GM15510 (cell line): ENCODE data around the gene MICAL2.

ENCODE experiments used
- POLR2A ChIP-seq: IDR thresholded peaks from 3 replicates; pipeline ENCODE4 v1.6.1; 2011; ENCODE audit warnings: borderline replicate concordance; ENCODE audit not compliant: insufficient read length; ENCODE audit errors: extremely low read depth

MICAL2 gene

DNA sequence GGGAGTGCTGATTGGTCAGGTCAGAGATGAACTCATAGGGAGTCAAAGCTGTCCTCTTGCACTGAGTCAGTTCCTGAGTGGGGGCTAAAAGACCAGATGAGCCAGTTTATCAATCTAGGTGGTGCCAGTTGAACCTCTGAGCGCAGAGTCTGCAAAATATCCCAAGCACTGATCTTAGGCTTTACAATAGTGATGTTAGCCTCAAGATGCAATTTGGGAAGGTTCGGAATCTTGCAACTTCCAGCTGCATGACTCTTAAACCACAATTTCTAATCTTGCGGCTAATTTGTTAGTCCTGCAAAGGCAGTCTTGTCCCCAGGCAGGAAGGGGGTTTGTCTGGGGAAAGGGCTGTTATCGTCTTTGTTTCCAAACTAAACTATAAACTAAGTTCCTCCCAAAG lies 174.7 kb downstream of the MICAL2 start:
- no peak for TF ChIP-seq POLR2A

DNA sequence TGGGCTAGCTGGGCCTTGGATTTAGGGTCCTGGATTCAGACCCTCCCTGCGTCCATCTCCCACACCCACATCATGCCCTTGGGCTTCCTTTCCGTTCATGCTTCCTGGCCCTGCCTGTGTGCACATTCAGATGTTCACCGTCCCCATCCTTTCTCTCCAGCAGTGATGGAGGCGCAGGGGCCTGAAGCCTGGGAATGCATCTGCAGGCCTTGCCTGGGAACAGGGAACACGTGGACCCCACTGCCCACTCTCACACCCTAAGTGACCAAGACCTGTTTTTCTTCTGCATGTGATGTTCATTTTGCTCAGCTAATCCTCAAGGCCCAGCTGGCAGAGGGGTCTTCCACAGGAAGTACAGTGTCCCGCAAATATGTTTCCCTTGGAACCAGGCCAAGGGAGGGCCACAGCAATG lies 175.4 kb downstream of the MICAL2 start:
- no peak for TF ChIP-seq POLR2A

DNA sequence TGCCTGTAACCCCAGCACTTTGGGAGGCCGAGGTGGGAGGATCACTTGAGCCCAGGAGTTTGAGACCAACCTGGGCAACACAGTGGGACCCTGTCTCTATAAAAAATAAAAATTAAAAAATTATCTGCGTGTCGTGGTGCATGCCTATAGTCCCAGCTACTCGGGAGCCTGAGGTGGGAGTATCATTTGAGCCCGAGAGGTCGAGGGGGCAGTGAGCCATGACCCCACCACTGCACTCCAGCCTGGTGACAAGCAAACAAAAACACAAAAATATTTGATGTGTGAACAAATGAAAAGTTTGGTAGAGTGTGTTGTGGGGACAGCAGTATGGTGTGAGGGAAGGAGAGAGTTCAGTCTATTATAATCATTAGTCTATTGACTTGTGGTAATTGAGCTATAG lies 176.2 kb downstream of the MICAL2 start:
- no peak for TF ChIP-seq POLR2A

DNA sequence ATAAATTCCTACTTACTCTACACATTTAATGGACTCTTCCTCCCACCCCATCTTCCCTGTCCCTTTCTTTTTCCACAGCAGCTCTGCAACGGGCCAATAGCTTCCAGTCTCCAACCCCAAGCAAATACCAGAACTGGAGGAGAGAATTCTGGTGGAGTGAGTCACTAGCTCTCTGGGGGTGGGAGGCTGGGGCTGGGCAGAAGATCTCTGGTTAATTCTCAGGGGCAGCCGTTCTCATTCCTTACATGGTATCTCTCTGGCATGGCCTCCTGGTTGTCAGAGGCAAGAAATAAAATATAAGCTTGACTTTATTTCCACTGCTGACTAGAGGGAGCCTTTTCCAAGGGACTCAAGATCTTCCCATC lies 176.6 kb downstream of the MICAL2 start:
- TF ChIP-seq POLR2A = no peak

DNA sequence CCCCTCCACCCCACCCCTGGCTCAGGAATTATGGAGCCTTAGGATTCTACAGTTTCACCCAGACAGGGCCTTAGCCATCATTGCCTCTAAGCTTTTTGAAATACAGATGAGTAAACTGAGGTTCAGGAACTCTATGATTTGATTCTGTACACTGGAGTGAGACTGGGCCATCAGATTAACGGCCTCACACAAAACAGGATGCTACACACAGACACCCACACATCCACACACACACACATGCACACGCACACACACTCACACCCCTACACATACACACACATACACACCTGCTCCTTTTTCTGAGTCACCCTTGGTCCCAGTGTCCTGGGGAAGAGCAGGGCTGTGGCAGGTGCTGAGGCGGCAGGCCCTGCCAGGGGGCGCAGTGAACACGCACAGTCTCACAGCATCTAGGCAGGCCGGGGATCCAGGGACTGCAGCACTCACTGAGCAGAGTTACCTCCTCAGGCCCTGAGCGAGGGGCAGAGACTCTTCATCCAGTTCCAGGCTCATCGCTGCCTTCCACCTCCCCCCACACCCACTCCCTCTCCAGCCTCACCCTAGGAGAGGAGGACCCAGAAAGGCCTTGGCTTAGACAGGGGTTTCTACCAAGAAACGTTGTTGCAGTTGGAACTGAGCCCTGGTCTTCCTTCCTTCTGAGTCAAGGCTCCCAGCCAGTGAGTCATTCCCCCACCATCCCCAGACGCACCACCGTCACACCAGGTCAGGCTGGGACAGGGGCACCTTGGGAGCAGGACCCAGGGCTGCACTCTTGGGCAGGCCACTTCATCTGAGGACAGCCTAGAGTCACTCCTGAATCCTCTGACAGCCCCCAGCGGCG lies 177.2 kb downstream of the MICAL2 start:
- TF ChIP-seq POLR2A = no peak

DNA sequence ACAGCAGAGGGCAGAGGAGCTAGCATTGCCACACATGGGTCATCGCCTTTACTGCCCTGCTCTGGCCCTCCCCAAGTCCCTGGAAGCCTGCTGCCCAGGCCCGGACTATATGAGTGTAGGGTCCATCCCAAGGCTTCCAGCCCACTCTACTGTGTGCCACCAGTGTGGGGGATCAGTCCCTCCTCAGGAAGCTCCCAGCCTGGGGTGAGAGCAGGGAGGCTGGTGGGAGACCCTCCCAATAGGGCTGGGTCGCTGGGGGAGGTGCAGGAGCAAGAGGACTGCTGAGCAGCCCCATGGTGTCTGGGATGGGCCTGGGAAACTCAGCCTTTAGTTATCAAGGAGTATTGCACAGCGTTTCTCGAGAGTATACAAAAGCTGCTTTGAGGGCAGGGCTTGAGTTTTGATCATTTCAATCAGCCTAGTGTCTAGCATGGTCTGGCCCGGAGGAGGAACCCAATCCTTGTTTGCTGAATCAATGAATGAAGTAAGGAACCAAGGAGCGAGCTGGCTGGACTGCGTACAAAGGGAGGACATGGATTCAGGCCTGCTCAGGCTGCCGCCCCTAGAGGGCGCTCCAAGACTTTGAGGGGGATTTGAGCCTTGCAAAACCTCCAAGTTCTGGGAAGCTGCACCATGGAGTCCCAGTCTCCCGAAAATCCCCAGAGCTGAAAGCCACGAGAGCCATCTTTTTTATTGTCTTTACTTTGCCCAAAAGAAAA lies 178.0 kb downstream of the MICAL2 start:
- no peak for TF ChIP-seq POLR2A

DNA sequence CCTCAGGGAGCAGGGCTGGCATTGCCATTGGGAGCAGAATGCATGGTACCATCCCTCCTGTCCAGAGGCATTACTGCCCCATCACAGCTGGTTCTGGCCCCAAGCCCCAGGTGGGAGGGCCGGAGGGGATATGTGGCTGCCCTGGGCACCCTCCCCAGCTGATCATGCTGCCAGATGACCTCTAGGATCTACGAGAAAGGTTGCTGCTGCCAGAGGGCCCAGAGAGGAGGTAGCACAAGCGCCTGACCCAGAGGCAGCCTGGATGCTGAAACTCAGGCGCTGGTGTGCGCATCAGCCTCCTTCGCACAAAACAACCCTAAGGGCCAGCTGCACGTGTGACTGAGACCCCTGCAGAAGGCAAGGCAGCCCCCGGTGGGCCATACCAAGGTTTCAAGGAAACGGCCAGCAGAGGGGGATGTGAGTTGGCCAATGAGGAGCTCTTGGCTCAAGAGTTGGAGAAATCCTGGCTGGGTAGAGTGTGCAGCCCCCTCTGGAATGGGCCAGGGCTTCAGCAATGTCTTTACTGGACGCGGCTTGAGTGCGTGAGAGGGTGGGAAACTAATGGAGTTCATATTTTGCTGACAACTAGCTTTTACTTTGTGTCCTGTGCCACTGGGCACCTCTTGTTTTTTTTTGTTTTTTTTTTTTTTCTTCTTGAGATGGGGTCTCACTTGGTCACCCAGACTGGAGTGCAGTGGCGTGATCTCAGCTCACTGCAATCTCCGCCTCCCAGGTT lies 178.7 kb downstream of the MICAL2 start:
- TF ChIP-seq POLR2A = no peak

DNA sequence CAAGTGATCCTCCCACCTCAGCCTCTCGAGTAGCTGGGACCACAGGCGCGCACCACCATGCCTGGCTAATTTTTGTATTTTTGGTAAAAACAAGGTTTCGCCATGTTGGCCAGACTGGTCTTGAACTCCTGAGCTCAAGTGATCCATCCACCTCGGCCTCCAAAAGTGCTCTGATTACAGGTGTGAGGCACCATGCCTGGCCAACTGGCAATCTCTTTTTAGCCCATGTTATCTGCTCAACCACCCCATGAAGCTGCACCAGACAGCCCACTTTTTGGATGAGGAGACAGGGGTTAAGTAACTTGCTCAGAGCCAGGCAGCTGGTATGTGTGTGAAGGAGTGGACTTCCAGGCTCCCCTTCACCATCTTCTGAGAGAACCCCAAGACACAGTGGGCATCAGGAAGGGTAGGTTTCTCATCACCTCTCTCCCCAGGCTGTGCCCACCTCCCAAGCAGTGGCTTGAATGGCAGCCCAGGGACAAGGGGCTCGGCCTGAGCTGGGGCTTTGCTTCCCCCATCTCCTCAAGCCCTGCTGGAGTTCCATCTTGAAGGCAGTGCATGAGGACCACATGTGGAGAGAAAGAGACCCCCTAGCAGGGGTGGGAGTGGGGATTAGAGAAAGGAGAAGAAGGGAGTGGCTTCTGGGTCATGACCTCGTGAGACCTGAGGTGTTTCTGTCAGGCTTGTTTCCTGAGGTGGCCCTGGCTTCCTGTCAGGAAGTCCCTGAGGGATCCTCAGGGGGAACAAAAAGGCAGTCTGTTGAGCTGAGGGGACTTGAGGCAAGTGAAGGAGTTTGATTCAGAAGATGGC lies 179.5 kb downstream of the MICAL2 start:
- no peak for TF ChIP-seq POLR2A

DNA sequence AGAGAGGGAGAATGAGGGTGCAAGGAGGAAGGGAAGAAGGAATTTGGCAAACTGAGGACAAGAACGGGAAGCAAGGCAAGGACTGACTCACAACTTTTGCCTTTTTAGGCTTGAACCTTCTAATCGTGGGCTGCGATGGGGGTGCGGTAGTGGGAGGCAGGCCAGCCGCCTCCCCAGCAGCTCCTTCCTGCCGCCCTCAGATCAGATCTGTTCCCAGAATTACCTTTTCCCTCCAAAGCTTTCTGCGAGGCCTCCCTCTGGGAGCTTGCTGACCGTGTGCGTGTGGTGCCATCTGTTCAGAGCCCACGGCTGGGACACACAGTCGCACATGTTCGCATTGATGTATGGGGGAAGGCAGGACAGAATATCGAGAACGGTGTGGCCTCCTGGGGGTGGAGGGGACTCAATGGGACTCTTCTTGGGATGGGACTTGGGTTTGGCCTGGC lies 180.1 kb downstream of the MICAL2 start:
- TF ChIP-seq POLR2A = no peak

DNA sequence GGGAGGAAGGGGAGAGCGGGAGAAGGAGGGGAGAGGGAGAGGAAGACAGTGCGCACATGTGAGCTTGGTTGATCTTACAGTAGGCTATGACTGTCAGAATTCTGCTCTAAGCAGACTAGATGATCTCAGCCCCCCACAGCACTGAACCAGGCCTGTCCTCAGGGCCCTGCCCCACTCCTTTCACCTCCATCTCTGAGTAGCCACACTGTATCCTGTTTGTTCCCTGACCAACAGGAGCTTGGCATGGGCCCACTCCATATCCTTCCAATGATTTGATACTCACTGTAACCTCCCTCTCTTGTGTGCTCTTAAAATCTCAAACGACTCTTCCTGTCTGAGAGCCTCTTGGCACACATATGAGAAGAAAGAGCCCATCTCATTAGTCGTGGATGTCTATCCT lies 180.9 kb downstream of the MICAL2 start:
- TF ChIP-seq POLR2A = no peak

DNA sequence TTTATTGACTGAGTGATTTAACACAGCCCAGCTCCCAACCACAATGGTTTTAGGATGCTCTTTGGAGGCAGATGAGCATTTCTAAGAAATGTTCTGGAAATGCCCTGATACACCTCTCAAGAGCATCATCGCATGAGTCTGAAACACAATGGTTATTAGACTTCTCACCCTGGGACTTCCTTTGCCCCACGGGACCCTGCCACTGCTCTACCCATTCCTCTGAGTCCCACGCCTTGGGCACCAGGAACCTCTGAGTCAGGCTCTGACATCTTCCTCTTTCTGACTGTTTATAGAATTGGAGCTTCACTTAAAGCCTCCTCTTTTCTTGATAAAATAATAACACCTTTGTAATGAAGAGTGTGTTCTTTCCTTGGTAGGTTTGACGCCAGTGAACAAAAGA lies 181.4 kb downstream of the MICAL2 start:
- no peak for TF ChIP-seq POLR2A

DNA sequence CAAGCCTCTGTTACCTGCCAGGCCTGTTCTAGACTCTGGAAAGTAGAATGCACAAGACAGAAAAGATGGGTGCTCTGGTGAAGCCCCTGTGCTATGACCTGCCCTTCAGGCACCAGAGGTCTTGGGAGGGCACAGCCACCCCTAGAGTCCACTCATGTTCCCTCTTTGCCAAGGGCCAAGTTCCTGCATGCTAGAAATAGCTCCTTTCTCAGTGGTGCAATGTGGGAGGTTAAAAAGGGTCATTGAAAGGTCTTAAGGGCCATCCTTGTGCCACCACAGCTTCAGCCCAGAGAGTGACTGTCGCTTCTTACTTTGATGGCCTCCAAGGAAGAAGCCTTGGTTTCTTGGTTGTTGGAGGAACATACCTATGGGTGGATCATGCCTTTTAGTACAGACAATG lies 182.4 kb downstream of the MICAL2 start:
- no peak for TF ChIP-seq POLR2A

DNA sequence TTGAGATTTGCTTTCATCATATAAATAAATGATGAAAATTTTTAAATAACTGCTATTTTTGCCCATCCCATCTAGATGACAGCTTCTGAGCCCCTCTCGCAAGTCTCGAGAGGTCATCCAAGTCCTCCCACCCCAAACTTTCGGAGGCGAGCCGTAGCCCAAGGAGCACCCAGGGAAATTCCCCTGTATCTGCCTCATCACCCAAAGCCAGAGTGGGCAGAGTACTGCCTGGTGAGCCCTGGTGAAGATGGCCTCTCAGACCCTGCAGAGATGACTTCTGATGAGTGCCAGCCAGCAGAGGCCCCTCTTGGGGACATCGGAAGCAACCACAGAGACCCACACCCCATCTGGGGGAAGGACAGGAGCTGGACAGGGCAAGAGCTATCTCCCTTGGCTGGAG lies 183.1 kb downstream of the MICAL2 start:
- no peak for TF ChIP-seq POLR2A

DNA sequence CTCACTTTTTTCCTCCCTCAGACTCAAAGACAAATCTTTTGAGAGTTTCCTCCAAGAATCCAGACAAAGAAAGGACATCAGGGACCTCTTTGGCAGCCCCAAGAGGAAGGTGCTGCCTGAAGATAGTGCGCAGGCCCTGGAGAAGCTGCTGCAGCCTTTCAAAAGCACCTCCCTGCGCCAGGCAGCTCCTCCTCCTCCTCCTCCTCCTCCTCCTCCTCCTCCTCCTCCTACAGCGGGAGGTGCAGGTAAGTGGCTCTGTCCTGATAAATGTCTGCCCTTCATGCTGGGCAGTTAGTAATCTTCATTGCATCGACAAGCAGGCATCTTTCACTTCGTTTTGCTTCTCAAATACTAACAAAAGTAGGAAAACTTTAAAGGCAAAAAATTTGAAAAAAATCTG lies 184.2 kb downstream of the MICAL2 start:
- no peak for TF ChIP-seq POLR2A
